CD4-positive, alpha-beta T cell treated with Interleukin-2 at 100 ng/mL for 4 hours (primary cell): ENCODE data around the gene KIFAP3.

ENCODE experiments used
- DNase-seq: peaks from one replicate; pipeline ENCODE4 v3.0.0-alpha.2; 2020; ENCODE audit warnings: low spot score

Gene KIFAP3

DNA sequence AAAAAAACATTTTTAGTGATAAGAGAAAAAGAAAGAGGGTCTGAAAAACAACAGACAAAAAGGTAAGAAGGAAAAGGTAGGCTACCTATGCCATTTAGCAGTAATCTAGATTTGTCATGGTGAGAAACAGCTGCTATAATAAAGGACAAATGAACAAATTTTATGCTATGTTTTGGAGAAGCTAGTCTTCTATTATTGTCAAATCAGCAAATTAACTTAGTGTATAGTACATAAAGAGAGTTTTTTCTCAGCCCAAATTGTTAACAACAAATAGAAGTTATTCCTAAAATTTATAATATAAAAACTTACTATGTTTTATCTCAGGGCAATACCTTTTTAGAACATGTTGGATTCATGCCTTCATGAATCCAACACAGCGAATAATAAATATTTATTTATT, 88.7 kb downstream of the KIFAP3 start:
- DNase-seq = no peak

DNA sequence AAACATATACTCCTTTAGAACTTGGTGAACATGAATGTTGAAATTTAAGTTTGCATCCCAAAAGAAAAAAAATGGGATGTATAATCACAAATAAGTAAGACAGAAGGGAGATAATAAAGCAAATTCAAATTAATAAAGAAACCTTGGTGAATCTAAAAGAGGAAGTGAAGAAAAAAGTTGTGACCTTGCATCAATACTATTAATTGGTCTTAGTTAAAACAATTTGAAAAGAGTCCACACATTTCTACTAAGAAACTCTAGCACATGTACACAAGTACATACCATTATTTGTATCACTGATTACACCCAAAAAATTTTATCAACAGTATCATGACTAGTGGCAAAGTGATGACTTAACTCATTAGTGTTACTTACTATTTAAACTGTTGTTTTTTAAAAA, 100.4 kb downstream of the KIFAP3 start:
- DNase-seq = no peak

DNA sequence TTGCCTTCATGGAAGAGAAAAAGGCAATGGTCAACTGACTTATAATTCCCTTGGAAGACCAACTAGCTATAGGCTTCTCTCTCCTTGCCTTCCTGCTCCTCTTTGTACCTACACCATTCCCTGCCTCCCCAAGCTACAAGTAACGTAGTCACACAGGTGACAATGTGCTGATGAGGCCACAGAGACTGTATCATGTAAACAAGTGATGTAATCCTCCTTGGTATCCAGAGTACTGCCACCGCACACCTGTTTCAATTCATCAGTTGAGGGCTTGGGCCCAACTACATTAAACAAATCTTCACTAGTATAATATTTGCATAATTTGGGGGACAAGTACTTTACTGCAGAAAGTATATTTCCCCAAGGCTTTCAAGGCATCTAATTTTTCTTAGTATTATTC, 104.4 kb downstream of the KIFAP3 start:
- no peak for DNase-seq

DNA sequence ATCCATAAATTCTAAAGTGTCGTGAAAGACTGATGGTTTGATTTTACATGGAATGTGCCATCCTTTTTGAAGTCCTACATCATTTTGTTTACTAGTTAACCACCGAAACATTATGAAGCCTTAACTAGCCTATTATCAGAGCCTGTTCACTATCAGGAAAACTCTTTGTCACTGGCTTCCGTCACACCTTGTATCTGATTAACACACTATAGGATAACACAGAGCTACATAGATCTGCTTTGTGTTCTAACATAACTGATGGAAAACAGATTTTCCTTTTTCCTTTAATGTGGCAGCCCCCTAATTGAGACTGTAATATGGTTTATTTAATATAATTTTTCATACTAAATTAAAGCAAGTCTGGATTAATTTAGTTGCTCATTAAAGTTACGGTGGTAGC, 106.3 kb downstream of the KIFAP3 start:
- DNase-seq = no peak

DNA sequence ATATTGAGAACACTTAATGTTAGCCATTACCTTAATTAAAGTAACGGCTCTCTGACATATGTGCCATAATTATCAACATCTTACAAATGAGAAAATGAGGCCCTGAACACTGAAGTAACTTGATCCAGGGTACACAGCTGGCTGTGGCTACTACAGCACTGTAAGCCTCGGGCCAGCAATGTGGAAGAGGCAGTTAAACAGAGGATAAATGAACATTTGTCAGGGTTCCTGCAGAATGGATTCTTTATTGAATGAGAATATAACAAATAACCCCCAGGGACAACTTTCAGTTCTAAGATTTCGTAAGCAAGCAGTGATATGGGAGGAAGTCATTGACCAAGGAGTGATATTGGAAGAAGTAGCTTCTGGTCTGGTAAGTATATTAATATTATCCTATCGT, 110.3 kb downstream of the KIFAP3 start:
- no peak for DNase-seq

DNA sequence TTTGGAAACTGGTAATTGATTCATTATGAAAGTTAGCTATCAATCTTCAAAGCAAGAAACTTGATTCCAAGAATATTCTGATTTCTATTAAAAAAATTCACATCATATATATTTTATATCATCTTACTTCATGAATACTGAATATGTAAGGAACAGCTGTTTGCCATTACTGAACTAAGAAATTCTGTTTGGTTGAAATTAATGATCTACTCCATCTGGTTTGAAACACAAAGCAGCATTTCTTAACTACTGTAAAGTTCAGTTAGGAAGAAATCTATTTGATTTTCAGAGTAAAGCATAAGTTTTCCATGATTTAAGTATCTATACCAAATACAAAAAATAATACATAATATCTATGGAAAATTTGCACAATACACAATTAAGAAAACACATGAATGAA, 114.8 kb downstream of the KIFAP3 start:
- no peak for DNase-seq

DNA sequence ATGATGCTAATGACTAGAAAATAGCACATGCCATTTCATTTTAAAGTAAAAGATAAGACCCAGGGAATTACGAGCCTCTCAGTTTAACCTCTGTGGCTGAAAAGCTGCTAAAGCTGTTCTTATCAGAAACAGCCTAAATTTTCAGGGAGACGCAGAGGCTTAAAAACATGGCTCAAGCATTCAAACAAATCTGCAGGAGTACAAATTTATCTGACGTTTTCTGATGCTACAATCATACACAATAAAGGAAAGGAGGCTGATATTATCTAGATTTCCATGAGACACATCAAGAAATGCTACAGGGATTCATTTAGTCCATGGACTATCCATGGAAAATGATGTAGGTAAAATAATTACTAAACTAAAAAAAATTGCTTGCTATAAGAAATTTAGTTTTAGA, 115.5 kb downstream of the KIFAP3 start:
- DNase-seq = no peak

DNA sequence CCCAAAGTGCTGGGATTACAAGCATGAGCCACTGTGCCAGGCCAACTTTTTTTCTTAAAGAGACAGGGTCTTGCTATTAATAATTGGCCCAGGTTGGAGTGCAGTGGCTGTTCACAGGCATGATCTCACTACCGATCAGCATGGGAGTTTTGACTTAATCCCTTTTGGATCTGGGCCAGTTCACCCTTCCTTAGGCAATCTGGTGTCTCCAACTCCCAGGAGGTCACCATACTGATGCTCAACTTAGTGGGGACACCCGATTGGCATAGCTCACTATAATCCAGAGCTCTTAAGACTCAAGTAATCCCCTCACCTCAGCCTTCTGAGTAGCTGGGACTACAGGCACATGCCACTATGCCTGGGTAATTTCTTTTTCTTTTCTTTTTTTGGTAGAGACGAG, 116.6 kb downstream of the KIFAP3 start:
- no peak for DNase-seq

DNA sequence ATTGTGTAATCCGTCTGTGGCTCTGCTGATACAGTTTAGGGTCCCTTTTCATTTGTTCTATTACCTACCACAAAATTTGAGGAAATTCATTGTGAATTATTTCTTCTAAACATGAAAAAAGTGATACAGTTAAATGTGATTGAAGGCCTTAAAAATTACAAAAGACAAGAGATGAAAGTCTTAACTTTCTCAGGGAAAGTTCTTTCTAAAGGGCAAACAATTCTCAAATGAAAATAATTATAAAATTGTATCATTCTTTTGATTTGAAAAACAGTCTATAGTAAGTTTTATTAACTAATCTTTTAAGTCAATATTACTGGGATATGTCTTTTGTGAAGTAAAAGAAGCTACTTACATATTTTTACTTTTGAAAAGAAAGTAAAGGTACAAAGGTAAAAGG, 123.4 kb downstream of the KIFAP3 start:
- DNase-seq = no peak

DNA sequence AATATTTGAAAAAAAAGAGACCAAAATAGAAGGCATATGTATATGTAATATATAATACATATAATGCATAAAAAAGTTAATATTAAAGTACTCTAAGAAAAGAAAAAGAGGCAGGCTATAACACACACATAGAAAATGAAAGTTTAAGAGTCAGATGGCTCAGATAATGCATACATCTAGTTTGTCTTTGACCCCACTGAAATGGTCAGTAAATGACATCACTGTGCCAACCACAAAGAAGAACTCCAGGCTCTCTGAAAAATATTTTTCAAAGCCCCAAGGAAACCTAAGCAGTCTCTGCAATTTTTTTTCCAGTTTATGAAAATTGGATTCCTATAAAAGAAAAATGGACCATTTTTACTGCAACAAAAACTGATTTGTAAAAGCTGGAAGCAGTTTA, 125.4 kb downstream of the KIFAP3 start:
- no peak for DNase-seq

DNA sequence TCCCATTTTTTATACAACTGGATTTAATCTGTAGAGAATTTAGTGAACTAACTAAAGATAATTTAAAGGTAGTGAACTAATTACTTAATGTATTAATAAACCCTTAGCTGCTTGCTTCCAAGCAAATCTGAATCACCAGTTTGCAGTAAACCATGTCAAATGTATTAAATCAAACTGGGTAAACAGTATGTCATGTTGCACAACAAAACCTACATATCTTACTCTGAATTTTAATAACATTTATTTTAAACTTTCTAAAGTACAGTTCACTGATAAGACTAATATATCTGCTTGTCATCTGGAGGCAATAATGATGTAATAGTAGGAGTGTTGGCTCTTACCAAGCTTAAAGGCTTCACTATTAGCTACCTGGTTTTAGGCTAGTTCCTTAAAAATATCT, 128.3 kb downstream of the KIFAP3 start:
- DNase-seq = no peak

DNA sequence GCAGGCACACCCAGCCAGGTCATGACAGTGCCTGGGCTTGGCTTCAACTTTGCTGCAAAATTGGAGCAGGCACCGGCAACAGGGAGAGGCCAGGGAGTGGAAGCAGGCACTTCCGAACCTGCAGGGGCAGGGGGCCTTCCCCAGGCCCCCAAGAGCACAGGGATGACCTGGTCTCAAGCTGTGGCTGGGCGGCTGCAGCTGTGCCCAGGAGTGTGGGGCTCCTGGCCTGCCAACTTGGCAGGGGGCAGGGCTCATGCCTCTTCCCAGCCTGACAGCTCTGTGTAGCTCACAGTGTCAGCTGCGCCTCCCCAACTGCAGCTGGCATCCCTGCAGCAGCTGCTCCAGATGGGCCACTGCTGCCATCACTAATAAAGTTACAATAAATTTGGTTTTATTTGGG, 129.3 kb downstream of the KIFAP3 start:
- DNase-seq = no peak

DNA sequence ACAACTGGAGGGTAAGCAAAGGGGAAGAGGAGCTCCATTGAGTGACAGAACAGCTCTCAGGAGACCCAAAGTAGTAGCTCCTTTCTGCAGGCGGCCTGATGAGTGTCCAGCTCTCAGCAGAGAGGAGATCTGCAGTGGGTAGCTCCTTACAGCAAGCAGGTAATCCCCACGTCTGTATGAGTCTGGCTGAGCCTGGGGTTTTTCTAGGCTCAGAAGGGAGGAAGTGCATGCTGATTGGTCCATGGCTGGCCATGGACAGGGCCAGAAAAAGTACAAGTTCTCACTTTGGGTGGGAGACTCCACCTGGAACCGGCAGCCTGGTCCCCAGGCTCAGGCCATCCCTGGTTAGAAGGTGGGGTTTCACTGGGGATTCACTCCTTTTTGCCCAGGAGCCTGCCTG, 129.9 kb downstream of the KIFAP3 start:
- no peak for DNase-seq

DNA sequence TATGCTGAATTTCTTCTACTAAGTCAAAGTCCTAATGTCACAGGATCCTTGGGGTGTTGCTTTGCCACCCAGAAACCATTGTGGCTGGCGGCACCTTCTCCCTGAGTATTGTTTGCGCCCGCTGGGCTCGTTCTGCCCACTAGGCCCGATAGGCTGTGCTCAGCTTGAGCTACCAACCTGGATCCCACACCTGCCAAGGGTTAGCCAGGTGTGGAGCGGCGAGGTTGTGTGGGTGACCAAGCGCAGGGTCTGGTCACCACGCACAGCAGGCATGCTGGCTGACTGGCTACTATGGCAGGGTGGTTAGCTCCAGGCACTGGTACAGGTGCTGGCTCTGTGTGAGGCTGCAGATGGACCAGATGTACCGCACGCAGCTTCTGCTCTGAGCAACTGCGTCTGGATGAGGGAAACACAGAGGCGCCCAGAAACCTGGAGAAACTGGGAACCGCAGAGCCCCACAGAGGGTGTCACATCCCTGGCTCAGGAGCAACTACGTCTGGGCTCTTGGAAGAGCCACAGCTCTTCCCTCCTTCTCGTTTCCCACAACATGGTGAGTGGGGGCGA, 130.4 kb downstream of the KIFAP3 start:
- DNase-seq = no peak

DNA sequence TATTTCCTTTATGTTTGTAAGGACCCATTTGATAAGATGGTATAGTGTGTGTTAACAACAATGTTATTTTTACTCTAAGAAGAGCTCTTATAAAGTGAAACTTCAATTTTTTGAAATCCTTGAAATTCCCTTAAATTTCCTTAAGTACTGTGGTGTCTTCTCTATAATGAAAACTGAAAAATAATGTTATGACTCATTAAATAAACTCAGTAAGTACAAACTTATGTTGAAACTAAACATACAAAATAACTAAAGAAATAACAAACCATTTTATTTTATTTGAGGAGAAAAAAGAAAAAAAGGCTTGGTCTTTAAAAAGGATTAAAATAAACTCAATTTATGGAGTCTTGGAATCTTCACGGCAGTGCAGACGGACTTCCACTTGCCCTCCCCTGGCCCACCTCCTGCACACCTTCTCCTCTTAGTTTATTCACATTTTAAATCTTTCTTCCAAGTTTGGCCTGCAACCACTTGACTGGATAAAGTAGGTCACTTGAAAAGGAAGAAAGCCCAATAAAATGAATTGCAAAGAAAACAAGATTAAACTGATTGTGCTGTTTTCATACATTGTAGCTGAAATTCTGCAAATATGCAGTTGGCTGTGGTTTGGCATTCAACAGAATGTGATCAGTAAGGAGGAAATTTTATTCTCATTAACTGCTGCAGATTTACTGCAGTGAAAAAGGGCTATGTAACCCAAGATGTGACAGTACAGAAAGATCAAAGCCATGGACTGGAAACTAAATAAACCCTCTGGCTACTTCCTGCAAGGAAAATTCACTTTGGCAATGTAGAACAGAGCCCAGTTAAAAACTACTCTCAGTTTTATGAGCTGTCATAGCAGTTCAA, 132.3 kb downstream of the KIFAP3 start:
- DNase-seq = no peak

DNA sequence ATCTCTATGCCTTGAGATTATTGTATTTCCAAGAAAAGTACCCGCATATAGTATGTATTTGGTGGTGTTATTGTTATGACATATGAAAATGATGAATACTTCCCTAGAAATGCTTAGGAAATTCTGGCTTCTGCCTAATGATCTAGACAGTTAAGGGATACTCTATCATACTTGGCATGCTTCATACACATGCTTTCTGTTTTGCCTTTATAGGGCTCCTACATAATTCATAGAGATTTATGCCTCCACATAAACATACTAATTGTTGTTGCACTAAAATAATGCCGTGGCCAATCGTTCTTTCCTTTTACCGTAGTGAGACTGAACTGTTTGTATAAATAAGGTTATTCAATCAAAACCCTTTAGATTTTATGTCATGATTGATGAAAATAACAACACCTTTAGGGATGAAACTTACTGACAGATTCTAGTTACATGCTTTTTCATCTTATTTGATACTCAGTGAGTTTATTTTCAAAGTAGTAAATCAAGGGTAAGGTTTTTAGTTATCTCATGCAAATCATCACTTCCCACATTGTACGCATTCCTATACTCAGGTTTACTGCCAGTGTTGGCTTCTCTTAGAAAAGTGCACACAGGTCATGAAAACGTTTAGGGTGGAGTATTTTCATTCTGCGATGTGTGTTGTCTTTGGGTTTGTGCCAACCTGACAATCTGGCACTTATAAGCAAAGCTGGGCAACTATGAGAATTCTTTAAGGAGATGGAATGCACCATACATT, 140.3 kb downstream of the KIFAP3 start:
- DNase-seq = no peak

DNA sequence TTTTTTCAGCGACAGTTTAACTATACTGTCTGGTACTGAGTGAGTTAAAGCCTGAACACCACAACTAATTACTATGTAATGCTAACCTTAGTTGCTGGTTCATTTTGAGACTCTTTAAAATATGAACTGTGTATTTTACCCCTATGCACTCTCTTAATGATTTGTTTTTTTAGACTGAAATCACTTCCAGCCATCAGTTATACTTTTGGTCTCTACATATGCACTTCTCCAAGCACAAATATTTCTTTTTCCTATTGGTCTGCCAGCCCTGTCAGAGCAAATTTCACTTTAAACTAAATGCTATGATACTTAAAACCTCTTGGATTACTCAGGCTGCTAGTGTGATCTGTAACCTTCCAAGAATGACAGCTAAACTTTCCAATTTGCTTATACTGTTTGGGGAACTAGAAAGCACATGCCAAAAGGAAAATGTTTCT, 142.7 kb downstream of the KIFAP3 start:
- no peak for DNase-seq

DNA sequence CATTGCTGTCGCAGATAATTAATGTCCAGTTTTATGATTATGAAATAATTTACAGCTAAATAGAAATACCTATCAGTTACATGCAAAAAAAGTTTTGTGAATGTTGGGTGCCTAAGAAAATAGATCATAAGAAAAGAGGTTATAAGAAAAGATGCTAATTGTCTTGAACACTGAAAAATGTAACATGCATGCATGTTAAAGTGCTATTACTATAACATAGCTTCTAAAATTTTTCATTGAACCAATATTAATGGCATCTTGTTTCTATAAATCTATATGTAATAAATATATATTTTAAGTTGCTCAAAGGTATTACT, 145.3 kb downstream of the KIFAP3 start:
- DNase-seq = no peak

DNA sequence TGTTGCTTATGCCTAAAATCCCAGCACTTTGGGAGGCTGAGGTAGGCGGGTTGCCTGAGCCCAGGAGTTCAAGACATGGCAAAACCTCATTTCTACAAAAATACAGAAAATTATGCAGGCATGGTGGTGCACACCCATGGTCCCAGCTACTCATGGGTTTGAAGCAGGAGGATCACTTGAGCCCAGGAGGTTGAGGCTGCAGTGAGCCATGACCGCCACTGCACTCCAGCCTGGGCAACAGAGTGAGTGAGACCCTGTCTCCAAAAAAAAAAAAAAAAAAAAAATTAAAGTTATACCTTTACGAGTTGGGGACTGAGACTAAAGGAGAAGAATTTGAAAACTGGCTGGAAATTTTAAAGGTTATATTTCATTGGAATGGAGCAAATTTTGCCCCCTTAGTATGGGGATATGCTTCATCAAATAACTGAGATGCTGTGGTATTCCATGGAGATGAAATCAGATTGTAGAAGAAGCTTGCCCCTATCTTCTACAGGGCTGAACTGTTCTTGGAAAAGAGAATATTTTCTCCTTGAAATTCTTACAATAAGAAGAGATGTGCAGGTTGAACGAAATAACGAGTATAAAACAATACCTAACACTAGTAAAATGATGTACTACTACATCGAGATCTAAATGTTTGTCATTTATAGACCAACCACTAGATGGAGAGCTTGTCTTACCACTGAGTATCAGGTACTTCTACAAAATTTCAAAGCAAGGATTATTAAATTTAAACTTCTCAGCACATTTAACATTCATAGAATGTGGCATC, 145.9 kb downstream of the KIFAP3 start:
- peak; percentile 50 for DNase-seq

DNA sequence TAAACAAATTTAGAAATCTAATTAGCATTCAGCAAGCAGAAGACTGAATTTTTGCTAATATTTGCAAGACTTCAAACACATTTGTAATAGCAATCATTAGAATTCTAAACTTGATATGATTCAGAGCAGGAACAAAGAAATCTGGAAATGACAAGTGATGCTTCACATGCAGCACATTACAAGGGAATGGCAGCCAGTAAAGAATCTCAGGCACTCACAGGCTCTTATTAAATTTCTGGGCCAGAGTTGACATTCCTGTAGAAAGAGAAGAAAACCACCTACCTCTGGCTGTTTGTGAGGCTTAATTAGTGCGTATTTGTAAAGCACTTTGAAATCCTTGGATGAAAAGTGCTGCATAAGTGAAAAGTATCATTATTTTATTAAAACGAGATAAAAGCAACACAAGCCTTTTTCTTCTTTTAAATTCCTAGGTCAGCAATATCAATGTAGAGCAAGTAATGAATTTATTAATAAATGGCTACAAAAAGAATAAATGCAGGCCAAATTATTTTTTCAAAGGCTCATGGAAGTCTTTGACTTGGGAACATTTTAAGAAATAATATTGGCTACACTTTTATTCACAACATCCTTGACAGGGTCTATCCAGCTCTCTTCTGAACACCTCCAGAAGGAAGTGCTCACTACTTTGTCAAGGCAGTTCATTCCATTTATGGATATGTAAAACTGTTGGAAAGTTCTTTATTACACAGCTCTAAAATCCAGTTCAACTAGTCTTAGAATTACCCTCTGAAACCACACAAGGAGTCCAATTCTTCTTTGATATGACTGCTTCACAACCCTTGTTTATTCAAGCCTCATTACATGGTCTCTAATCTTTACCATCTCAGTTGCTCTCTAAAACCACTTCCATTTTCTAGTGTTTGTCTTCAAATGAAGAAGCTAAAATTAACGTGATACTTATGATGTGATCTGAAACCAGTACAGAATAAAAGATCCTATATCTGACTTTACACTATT, 148.7 kb downstream of the KIFAP3 start:
- DNase-seq = no peak

DNA sequence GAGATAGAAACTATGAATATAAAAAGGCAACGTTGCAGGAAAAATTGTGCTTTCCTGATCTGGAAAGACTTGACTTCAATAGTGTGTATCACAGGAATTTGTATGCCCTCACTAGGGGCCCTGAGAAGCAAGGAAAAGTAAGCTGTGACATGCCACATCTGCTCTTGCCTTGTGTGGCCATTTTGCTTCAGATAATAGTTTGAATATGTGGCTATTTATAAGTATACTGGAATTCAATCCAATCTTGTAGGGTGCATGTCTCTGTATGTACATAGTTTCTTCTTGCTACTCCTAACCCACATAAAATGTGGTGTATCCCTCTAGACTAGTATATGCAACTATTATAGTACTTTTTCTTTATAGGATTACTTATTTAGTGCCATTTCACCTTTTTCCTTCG, 149.7 kb downstream of the KIFAP3 start:
- DNase-seq = no peak
